GM23338 (cell line): Measurements from ENCODE around the gene DDX56. TPM values are rescaled to one million over a fixed set of nuclear protein-coding genes. Genes with fewer than 3 reads are reported as not detected.

Experiments used
- ATAC-seq: fragments of 200-7000 bp; cut with Tn5 transposase; 3 replicates; pipeline ENCODE4 v1.9.1; 2020
- DNase-seq: peaks from one replicate; pipeline ENCODE4 v3.0.0-alpha.2; 2015; ENCODE audit warnings: low spot score
- H2AFZ ChIP-seq: fragments of 200-600 bp; sonication (generic); 2 replicates; pipeline ENCODE4 v1.8.0; 2016; ENCODE audit warnings: antibody characterized with exemption, mild to moderate bottlenecking, moderate library complexity
- H3F3A ChIP-seq: fragments of 200-600 bp; sonication (generic); replicated peaks from 2 replicates; pipeline ENCODE4 v1.8.0; 2017; ENCODE audit warnings: antibody characterized with exemption, mixed run types, low read depth
- H3K27ac ChIP-seq: fragments of 200-600 bp; sonication (generic); 2 replicates; pipeline ENCODE4 v1.6.1; 2016; ENCODE audit warnings: low read depth
- H3K27me3 ChIP-seq: fragments of 200-600 bp; sonication (generic); 2 replicates; pipeline ENCODE4 v1.8.0; 2016; ENCODE audit warnings: mild to moderate bottlenecking, mixed run types, moderate library complexity; ENCODE audit not compliant: insufficient read depth
- H3K36me3 ChIP-seq: fragments of 200-600 bp; sonication (generic); 2 replicates; pipeline ENCODE4 v1.8.0; 2016; ENCODE audit warnings: mild to moderate bottlenecking; ENCODE audit not compliant: insufficient read depth
- H3K4me1 ChIP-seq: fragments of 200-600 bp; sonication (generic); 2 replicates; pipeline ENCODE4 v1.8.0; 2016; ENCODE audit warnings: mild to moderate bottlenecking, moderate library complexity; ENCODE audit not compliant: insufficient read depth
- H3K4me2 ChIP-seq: fragments of 200-600 bp; sonication (generic); 2 replicates; pipeline ENCODE4 v1.7.1; 2017; ENCODE audit warnings: mixed run types
- H3K4me3 ChIP-seq: fragments of 200-600 bp; sonication (generic); 2 replicates; pipeline ENCODE4 v1.6.1; 2016; ENCODE audit warnings: mixed run types
- H3K79me2 ChIP-seq: fragments of 200-600 bp; sonication (generic); replicated peaks from 2 replicates; pipeline ENCODE4 v1.8.0; 2017; ENCODE audit warnings: mild to moderate bottlenecking; ENCODE audit not compliant: insufficient read depth
- H3K9me2 ChIP-seq: fragments of 200-600 bp; sonication (generic); 2 replicates; pipeline ENCODE4 v1.8.0; 2017; ENCODE audit not compliant: insufficient read depth
- H4K20me1 ChIP-seq: fragments of 200-600 bp; sonication (generic); replicated peaks from 2 replicates; pipeline ENCODE4 v1.8.0; 2017; ENCODE audit warnings: mild to moderate bottlenecking; ENCODE audit not compliant: insufficient read depth
- H3K27ac Mint-ChIP-seq: 2 replicates; pipeline ENCODE4 v1.8.0; 2020; ENCODE audit warnings: inconsistent platforms, mild to moderate bottlenecking, moderate library complexity, mixed read lengths
- H3K27me3 Mint-ChIP-seq: 3 replicates; pipeline ENCODE4 v1.8.0; 2022; ENCODE audit warnings: low read depth, mild to moderate bottlenecking, moderate library complexity, mixed read lengths, inconsistent platforms; ENCODE audit not compliant: insufficient read depth, poor library complexity
- H3K36me3 Mint-ChIP-seq: 3 replicates; pipeline ENCODE4 v1.8.0; 2021; ENCODE audit warnings: low read depth, mild to moderate bottlenecking, inconsistent platforms, moderate library complexity, mixed read lengths
- H3K4me1 Mint-ChIP-seq: 3 replicates; pipeline ENCODE4 v1.8.0; 2020; ENCODE audit warnings: mild to moderate bottlenecking, inconsistent platforms, mixed read lengths
- H3K4me3 Mint-ChIP-seq: 3 replicates; pipeline ENCODE4 v1.8.0; 2021; ENCODE audit warnings: moderate library complexity, mild to moderate bottlenecking, inconsistent platforms, mixed read lengths
- H3K9me3 Mint-ChIP-seq: 3 replicates; pipeline ENCODE4 v1.8.0; 2020; ENCODE audit warnings: moderate library complexity, mild to moderate bottlenecking, inconsistent platforms, mixed read lengths
- CREB1 ChIP-seq: fragments of 250-450 bp; sonication (Bioruptor Pico); IDR thresholded peaks from 2 replicates; pipeline ENCODE4 v1.5.0; 2020; ENCODE audit warnings: low read depth, mild to moderate bottlenecking, moderate library complexity
- CTCF ChIP-seq, 2 experiments: fragments of 200-600 bp in 1 of 2; sonication (generic) in 1 of 2; conservative IDR thresholded peaks; 2 replicates each; pipeline versions ENCODE4 v1.5.1 to v1.6.1; 2016 to 2017; ENCODE audit warnings: antibody characterized with exemption in 2 of 2, low read depth in 2 of 2, mild to moderate bottlenecking in 2 of 2, moderate library complexity in 1 of 2
- ETS1 ChIP-seq: IDR thresholded peaks from 2 replicates; pipeline ENCODE4 v1.6.1; 2016; ENCODE audit warnings: antibody characterized with exemption
- EZH2phosphoT487 ChIP-seq: fragments of 200-600 bp; sonication (generic); IDR thresholded peaks from one replicate; pipeline ENCODE4 v1.8.1; 2018; ENCODE audit warnings: antibody characterized with exemption; ENCODE audit not compliant: unreplicated experiment
- JUNB ChIP-seq: IDR thresholded peaks from one replicate; pipeline ENCODE4 v1.6.1; 2016; ENCODE audit warnings: antibody characterized with exemption; ENCODE audit not compliant: unreplicated experiment
- POLR2AphosphoS5 ChIP-seq: IDR thresholded peaks from 2 replicates; pipeline ENCODE4 v1.6.1; 2016; ENCODE audit warnings: antibody characterized with exemption, low read depth
- REST ChIP-seq: IDR thresholded peaks from one replicate; pipeline ENCODE4 v1.6.1; 2018; ENCODE audit warnings: antibody characterized with exemption; ENCODE audit not compliant: unreplicated experiment
- STAT1 ChIP-seq: IDR thresholded peaks from one replicate; pipeline ENCODE4 v1.6.1; 2016; ENCODE audit warnings: antibody characterized with exemption; ENCODE audit not compliant: unreplicated experiment
- ZNF462 ChIP-seq: fragments of 250-450 bp; sonication (Bioruptor Pico); IDR thresholded peaks from 2 replicates; pipeline ENCODE4 v1.5.0; 2020; ENCODE audit warnings: mild to moderate bottlenecking, moderate library complexity
- polyA plus RNA-seq: library from polyadenylated mRNA; unstranded; fragments of >200 nt; fragmentation: Nextera tagmentation; extraction: Ambion mirVana; gene quantifications from 2 replicates; pipeline ENCODE4 v1.2.1, GENCODE V29; 2016
- total RNA-seq: library from RNA; depleted of rRNA; stranded (reverse); fragments of >200 nt; shearing (Covaris generic); gene quantifications from 2 replicates; pipeline ENCODE4 v1.2.3, GENCODE V29; 2014

Gene DDX56
- total and polyA plus RNA-seq, 2 experiments from 2014 or later, result 44.1 to 72.3 TPM

DNA sequence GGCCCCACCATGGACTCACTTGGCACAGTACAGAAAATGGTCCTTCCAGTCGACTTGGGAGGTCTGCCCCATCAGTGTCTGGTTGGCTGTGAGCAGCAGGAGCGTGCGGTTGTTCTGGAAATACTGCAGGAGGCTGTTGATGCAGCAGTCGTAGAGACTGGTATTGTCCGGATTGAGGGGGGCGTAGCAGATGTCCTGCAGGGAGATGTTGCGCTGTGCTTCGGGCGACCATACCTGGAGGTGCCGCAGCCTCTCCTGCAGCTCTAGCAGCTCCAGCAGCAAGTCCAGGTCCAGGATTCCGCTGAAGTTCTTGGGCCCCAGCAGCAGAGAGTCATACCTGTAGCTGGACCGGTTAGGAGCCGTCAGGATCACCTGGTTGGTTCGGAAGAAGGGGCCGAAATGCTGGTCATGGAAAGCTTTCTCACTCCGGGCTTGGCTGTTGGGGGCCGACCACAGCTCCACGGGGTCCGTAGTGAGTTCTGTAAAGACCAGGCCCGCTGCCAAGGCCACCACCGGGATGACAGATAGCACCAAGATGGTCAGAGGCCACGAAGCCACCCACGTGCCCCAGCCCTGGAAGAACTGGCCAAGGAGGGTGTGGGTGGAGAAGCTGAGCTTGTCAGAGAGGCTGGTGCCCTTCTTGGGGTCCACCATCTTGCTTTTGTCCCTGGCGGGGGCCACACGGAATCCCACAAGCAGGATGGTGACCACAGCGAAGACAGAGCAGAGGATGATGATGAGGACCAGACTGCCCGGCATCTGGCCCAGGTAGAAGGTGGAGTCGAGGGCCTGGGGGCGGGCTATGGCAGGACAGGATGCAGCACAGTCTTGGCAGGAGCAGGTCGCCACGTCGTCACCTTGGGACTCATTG is 34.7 kb downstream of the DDX56 start (continued):
- TF ChIP-seq STAT1 (no peak), REST (no peak), EZH2phosphoT487 (no peak)

DNA sequence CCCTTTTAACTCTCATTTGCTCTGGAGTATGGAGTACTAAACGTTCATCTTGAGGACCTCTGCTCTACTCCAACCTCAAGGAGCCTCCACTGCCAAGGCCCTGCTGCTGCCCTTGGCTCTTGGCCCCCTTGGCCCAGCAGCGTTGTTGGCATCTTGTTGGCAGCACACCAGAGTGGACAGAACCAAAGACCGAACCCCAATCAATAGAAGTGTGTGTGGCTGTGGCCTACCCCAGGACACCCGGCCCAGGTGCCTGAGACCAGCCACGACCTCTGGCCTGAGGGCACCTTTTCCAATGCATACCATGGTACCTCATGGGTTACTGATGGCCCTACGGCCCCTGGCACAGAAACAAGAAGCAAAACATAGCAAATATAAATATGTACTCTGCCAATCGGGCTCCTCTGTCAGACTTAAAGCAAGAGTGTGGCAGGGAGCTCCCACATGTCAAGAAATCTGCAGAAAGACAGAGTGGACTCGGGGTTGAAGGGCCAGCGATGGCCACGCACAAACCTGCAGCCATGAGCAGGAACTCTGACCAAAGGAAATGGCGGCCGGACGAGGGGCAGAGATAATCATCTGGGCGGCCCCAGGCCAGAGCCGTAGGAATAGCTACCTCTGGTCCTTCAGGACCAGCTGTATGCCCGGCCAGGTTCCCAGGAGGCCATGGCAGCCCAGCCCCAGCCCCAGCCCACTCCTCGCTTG is 35.5 kb downstream of the DDX56 start:
- Histone ChIP-seq H3K27me3 (no peaks in the 10 kb centered on the region), H3F3A (no peaks in the 10 kb centered on the region), H3K79me2 (no peaks in the 10 kb centered on the region), H3K4me2 (no peak overlapping the region), H3K9me2 (no peaks in the 10 kb centered on the region), H2AFZ (no peak overlapping the region), H3K27ac (no peak overlapping the region), H4K20me1 (no peaks in the 10 kb centered on the region), H3K4me1 (no peaks in the 10 kb centered on the region), H3K4me3 (no peak overlapping the region), H3K36me3 (no peaks in the 10 kb centered on the region)
- no peaks in the 10 kb centered on the region; the same call in 2 of the 3 replicates for H3K36me3 Mint-ChIP-seq
- ATAC-seq, result no peak
- H3K27ac Mint-ChIP-seq, result no peak overlapping the region
- H3K9me3 Mint-ChIP-seq, result no peaks in the 10 kb centered on the region
- H3K4me3 Mint-ChIP-seq, result no peak overlapping the region
- no peaks in the 10 kb centered on the region; the same call in 2 of the 3 replicates for H3K4me1 Mint-ChIP-seq
- H3K27me3 Mint-ChIP-seq, result peaks cover 15% of the 10 kb centered on the region
- DNase-seq, result no peak
- TF ChIP-seq CTCF (conservative IDR thresholded peaks at IDR 0.05; ENCODE audit: low read depth in 2 of 2) (no peak), ETS1 (no peak), EZH2phosphoT487 (no peak), JUNB (no peak), ZNF462 (no peak), CREB1 (no peak), POLR2AphosphoS5 (no peak)
